ENCODE measurements around the gene FKBP6. TPM values are rescaled to one million over a fixed set of nuclear protein-coding genes. Genes with fewer than 3 reads are reported as not detected.
A peak's percentile ranks its signal among the peaks of the same experiment; 100 is the strongest.
"Not testable (repeated sequence)": the region's sequence is repeated elsewhere in the genome, so short reads cannot be mapped to it uniquely, and the experiment has no call there.

Gene FKBP6
- total and polyA plus RNA-seq, 7 experiments from 2014 or later, result 0.24 TPM; not detected in 6

DNA sequence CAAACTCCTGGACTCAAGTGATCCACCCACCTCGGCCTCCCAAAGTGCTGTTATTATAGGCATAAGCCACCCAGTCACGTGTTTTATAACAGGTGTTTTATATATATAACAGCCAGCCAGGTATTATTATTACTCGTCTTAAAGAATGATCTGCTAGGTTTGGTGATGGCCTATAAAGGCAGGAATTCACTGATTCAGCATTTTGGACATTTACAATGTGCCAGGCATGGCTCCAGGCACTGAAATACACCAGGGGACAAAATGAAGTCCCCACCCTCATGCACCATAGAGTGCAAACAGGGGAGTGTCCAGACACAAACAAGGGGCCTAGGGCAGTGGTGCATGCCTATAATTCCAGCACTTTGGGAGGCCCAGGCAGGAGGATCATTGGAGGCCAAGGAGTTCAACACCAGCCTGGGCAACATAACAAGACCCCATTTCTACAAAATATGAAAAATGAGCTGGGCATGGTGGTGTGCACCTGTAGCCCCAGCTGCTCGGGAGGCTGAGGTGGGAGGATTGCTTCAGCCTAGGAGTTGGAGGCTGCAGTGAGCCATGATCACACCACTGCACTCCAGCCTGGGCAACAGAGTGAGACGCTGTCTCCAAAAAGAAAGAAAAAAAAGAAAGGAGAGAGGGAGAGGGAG lies 4.4 kb upstream of the FKBP6 start:
- Mint-ChIP-seq H3K4me1 (peaks cover 0 to 20% (median 14%) of the 10 kb centered on the region in 7 donors), H3K27ac (peak overlapping the region in 4 of 9 donors; percentile 47 to 62 (median 56)), H3K4me3 (peak overlapping the region; percentile 59 to 80 (median 76))
- not testable (repeated sequence) for H3K4me1 ChIP-seq (ENCODE audit: control insufficient read depth in 2 of 2, insufficient read depth in 2 of 2, low read length in 2 of 2); H3K9me3 Mint-ChIP-seq; H3K9me3 ChIP-seq (ENCODE audit: control insufficient read depth in 2 of 3, low read length in 3 of 3); H3K36me3 Mint-ChIP-seq; H3K27me3 Mint-ChIP-seq; H3K36me3 ChIP-seq (ENCODE audit: control insufficient read depth in 2 of 3, insufficient read depth in 3 of 3, low read length in 3 of 3); H3K27me3 ChIP-seq (ENCODE audit: control insufficient read depth in 2 of 2, insufficient read depth in 2 of 2, low read length in 2 of 2); ATAC-seq; DNase-seq; H3K27ac ChIP-seq (ENCODE audit: low read depth, low read length)
- intact Hi-C loops (cut with micrococcal nuclease), result loop anchor here (1.0 to 5.0 kb wide), 4 partner anchors 109 to 401 kb away; partner anchors contain the start of gene FZD9 (in 1 of the 2)
- CTCF ChIA-PET, result interaction anchor here (0.8 to 3.0 kb wide), 7 partner anchors 9 to 150 kb away, joined by 3 to 24 read pairs (median 3); no protein-coding TSS in a partner anchor
- peak overlapping the region; percentile 59 for H3K4me3 ChIP-seq (ENCODE audit: low read length)
- POLR2A ChIA-PET, result interaction anchor here (0.9 kb wide), 1 partner anchor 15 kb away, joined by 3 read pairs; the partner anchor contains the start of gene NSUN5

GRCh38 chr7:73324081-73324845 lies 3.7 kb upstream of the FKBP6 start:
- H3K4me3 Mint-ChIP-seq, result peak overlapping the region; percentile 59 to 80 (median 76)

GRCh38 chr7:73325424-73325823 lies 2.5 kb upstream of the FKBP6 start:
- H3K4me3 ChIP-seq (ENCODE audit: low read length); H3K27me3 ChIP-seq (ENCODE audit: control insufficient read depth in 2 of 2, insufficient read depth in 2 of 2, low read length in 2 of 2); H3K36me3 Mint-ChIP-seq; H3K4me1 ChIP-seq (ENCODE audit: control insufficient read depth in 2 of 2, insufficient read depth in 2 of 2, low read length in 2 of 2); H3K9me3 Mint-ChIP-seq; H3K36me3 ChIP-seq (ENCODE audit: control insufficient read depth in 2 of 3, insufficient read depth in 3 of 3, low read length in 3 of 3); H3K9me3 ChIP-seq (ENCODE audit: control insufficient read depth in 2 of 3, low read length in 3 of 3); ATAC-seq; POLR2A ChIA-PET; H3K27ac ChIP-seq (ENCODE audit: low read depth, low read length); H3K4me3 Mint-ChIP-seq; DNase-seq; H3K27me3 Mint-ChIP-seq: not testable (repeated sequence)
- intact Hi-C loops (cut with micrococcal nuclease), result loop anchor here in 1 of 2 donors (2.0 kb wide), 1 partner anchor 399 kb away; no protein-coding TSS in a partner anchor
- Mint-ChIP-seq H3K27ac (peak overlapping the region in 2 of 9 donors; percentile 10 to 36), H3K4me1 (peaks cover 0 to 20% (median 14%) of the 10 kb centered on the region in 7 donors)
- CTCF ChIA-PET, result interaction anchor here (1.6 kb wide), 1 partner anchor 126 kb away, joined by 3 read pairs; no protein-coding TSS in a partner anchor

More at GRCh38 chr7:73324081-73324845, 3.7 kb upstream of the FKBP6 start:
- not testable (repeated sequence) for H3K9me3 Mint-ChIP-seq; H3K27me3 ChIP-seq (ENCODE audit: control insufficient read depth in 2 of 2, insufficient read depth in 2 of 2, low read length in 2 of 2); H3K9me3 ChIP-seq (ENCODE audit: control insufficient read depth in 2 of 3, low read length in 3 of 3); H3K36me3 Mint-ChIP-seq; H3K27me3 Mint-ChIP-seq; H3K36me3 ChIP-seq (ENCODE audit: control insufficient read depth in 2 of 3, insufficient read depth in 3 of 3, low read length in 3 of 3); H3K4me1 ChIP-seq (ENCODE audit: control insufficient read depth in 2 of 2, insufficient read depth in 2 of 2, low read length in 2 of 2); H3K27ac ChIP-seq (ENCODE audit: low read depth, low read length)
- DNase-seq (peak; percentile 25 to 60 (median 36)), ATAC-seq (peak; percentile 90)
- H3K27ac Mint-ChIP-seq, result peak overlapping the region in 5 of 9 donors; percentile 25 to 62 (median 52)
- intact Hi-C loops (cut with micrococcal nuclease), result loop anchor here (1.0 to 5.0 kb wide), 4 partner anchors 108 to 401 kb away; partner anchors contain the start of gene FZD9 (in 1 of the 2)
- ChIA-PET CTCF (interaction anchor here (0.8 to 3.0 kb wide), 6 partner anchors 9 to 149 kb away, joined by 3 to 24 read pairs (median 4); no protein-coding TSS in a partner anchor), POLR2A (interaction anchor here (0.6 to 0.9 kb wide), 3 partner anchors 15 to 86 kb away, joined by 3 to 4 read pairs (median 3); partner anchors contain the start of gene NSUN5)
- H3K4me3 ChIP-seq (ENCODE audit: low read length), result peak overlapping the region; percentile 59
- H3K4me1 Mint-ChIP-seq, result peaks cover 0 to 20% (median 14%) of the 10 kb centered on the region in 7 donors

- H3K27me3 Mint-ChIP-seq; ATAC-seq; H3K9me3 Mint-ChIP-seq; intact Hi-C loops (cut with micrococcal nuclease); CTCF ChIA-PET; H3K27me3 ChIP-seq (ENCODE audit: control insufficient read depth in 2 of 2, insufficient read depth in 2 of 2, low read length in 2 of 2); H3K4me3 Mint-ChIP-seq; H3K36me3 ChIP-seq (ENCODE audit: control insufficient read depth in 2 of 3, insufficient read depth in 3 of 3, low read length in 3 of 3); H3K36me3 Mint-ChIP-seq; DNase-seq; H3K4me3 ChIP-seq (ENCODE audit: low read length); H3K4me1 ChIP-seq (ENCODE audit: control insufficient read depth in 2 of 2, insufficient read depth in 2 of 2, low read length in 2 of 2); H3K27ac ChIP-seq (ENCODE audit: low read depth, low read length); H3K9me3 ChIP-seq (ENCODE audit: control insufficient read depth in 2 of 3, low read length in 3 of 3): not testable (repeated sequence)
- peaks cover 0 to 20% (median 14%) of the 10 kb centered on the region in 7 donors for H3K4me1 Mint-ChIP-seq
- POLR2A ChIA-PET, result interaction anchor here (0.6 kb wide), 1 partner anchor 40 kb away, joined by 3 read pairs; no protein-coding TSS in a partner anchor
- H3K27ac Mint-ChIP-seq, result peak overlapping the region in 1 of 9 donors; percentile 53
Observed at GRCh38 chr7:73327449-73327848, 512 bp upstream of the FKBP6 start.

DNA sequence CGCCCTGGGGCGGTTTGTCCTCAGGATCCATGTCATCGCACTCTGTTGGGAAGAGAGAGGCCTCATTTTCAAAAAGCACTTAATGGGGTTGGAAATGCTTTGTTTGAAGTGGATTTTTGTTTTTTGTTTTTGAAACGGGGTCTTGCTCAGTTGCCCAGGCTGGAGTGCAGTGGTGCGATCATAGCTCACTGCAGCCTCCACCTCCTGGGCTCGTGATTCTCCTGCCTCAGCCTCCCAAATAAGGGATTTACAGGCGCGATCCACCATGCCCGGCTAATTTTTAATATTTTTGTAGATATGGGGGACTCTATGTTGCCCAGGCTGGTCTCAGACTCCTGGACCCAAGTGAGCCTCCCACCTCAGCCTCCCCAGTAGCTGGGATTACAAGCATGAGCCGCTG lies 735 bp downstream of the FKBP6 start:
- H3K9me3 Mint-ChIP-seq, result no peaks in the 10 kb centered on the region
- Histone ChIP-seq H3K4me1 (ENCODE audit: control insufficient read depth in 2 of 2, insufficient read depth in 2 of 2, low read length in 2 of 2) (peaks cover 4 to 5% of the 10 kb centered on the region in 2 donors), H3K27ac (ENCODE audit: low read depth, low read length) (no peak overlapping the region), H3K9me3 (ENCODE audit: control insufficient read depth in 2 of 3, low read length in 3 of 3) (no peaks in the 10 kb centered on the region), H3K27me3 (ENCODE audit: control insufficient read depth in 2 of 2, insufficient read depth in 2 of 2, low read length in 2 of 2) (no peaks in the 10 kb centered on the region), H3K36me3 (ENCODE audit: control insufficient read depth in 2 of 3, insufficient read depth in 3 of 3, low read length in 3 of 3) (no peaks in the 10 kb centered on the region), H3K4me3 (ENCODE audit: low read length) (no peak overlapping the region)
- ChIA-PET CTCF (no interaction called here), POLR2A (no interaction called here)
- DNase-seq (no peak), ATAC-seq (no peak)
- no peak overlapping the region for H3K27ac Mint-ChIP-seq
- no peak overlapping the region for H3K4me3 Mint-ChIP-seq
- H3K36me3 Mint-ChIP-seq, result no peaks in the 10 kb centered on the region
- peaks cover 0 to under 1% (median 0%) of the 10 kb centered on the region in 5 donors for H3K27me3 Mint-ChIP-seq
- intact Hi-C loops (cut with micrococcal nuclease), result no loop called here
- H3K4me1 Mint-ChIP-seq, result peaks cover 0 to 15% (median 8%) of the 10 kb centered on the region in 7 donors

DNA sequence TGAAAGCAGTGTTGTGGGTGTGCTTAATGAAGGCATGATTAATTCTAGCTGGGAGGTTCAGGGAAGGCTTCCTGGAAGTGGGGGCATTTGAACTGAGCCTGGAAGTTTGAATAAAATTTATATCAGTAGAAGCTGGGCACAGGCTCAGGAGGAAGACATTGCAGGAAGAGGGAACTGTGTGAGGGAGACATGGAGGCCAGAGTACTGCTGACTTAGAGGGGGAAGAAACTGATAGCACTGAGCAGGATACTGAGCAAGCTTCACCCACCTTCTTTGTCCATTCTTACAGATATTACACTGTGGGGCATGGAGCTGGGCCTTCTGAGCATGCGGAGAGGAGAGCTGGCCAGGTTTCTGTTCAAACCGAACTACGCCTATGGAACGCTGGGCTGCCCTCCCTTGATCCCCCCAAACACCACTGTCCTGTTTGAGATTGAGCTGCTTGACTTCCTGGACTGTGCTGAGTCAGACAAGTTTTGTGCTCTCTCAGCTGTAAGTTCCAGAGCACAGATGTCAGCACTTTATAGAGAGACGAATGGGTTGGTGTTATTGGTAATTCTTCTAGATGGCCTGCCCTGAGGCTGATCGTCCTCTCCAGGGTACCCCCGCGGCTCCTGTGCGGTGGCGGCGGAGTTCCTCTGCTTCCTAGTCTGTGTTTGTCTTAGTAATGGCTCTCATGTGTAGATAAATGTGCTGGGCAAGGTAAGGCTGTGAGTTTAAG lies 2.1 kb downstream of the FKBP6 start:
- no peaks in the 10 kb centered on the region for H3K27me3 ChIP-seq (ENCODE audit: control insufficient read depth in 2 of 2, insufficient read depth in 2 of 2, low read length in 2 of 2)
- Mint-ChIP-seq H3K27me3 (peaks cover 0 to 9% (median 0%) of the 10 kb centered on the region in 5 donors), H3K4me3 (no peak overlapping the region), H3K4me1 (peaks cover 0 to 4% (median 0%) of the 10 kb centered on the region in 7 donors), H3K36me3 (no peaks in the 10 kb centered on the region), H3K27ac (peak overlapping the region in 1 of 9 donors; percentile 42), H3K9me3 (no peaks in the 10 kb centered on the region)
- H3K27ac ChIP-seq (ENCODE audit: low read depth, low read length), result no peak overlapping the region
- H3K4me1 ChIP-seq (ENCODE audit: control insufficient read depth in 2 of 2, insufficient read depth in 2 of 2, low read length in 2 of 2), result no peaks in the 10 kb centered on the region
- CTCF ChIA-PET, result no interaction called here
- DNase-seq (no peak), ATAC-seq (no peak)
- H3K36me3 ChIP-seq (ENCODE audit: control insufficient read depth in 2 of 3, insufficient read depth in 3 of 3, low read length in 3 of 3), result no peaks in the 10 kb centered on the region
- POLR2A ChIA-PET, result no interaction called here
- no peak overlapping the region for H3K4me3 ChIP-seq (ENCODE audit: low read length)
- intact Hi-C loops (cut with micrococcal nuclease), result no loop called here
- H3K9me3 ChIP-seq (ENCODE audit: control insufficient read depth in 2 of 3, low read length in 3 of 3), result no peaks in the 10 kb centered on the region

All from naive thymus-derived CD4-positive, alpha-beta T cell (primary cell).